ENCODE data around the gene SEMA5B. TPM values are rescaled to one million over a fixed set of nuclear protein-coding genes. Genes with fewer than 3 reads are reported as not detected.

SEMA5B gene
- total and polyA plus RNA-seq, 8 donors, result 0.61 to 9.0 (median 6.4) TPM

Other genes with a start within 250 kb of the SEMA5B start
- 10 to 100 TPM in 1 of 2 donors, 1 to 10 TPM in 1; 8.2 to 15.0 TPM for gene HSPBAP1, start 233.9 kb downstream of the SEMA5B start, total RNA-seq
- gene HSPBAP1, start 233.9 kb downstream of the SEMA5B start, polyA plus RNA-seq (ENCODE audit: insufficient read length in 6 of 6), result 10 to 100 TPM; 11.6 to 16.0 (median 13.1) TPM
- 10 to 100 TPM; 12.3 to 19.2 TPM for gene SLC49A4, start 232.7 kb downstream of the SEMA5B start, total RNA-seq
- 10 to 100 TPM in 5 of 6 donors, 1 to 10 TPM in 1; 9.6 to 11.2 (median 10.7) TPM for gene SLC49A4, start 232.7 kb downstream of the SEMA5B start, polyA plus RNA-seq (ENCODE audit: insufficient read length in 6 of 6)
- gene PDIA5, start 39.3 kb upstream of the SEMA5B start, total RNA-seq, result 10 to 100 TPM; 30.3 to 44.8 TPM
- 10 to 100 TPM; 26.3 to 35.6 (median 28.3) TPM for gene PDIA5, start 39.3 kb upstream of the SEMA5B start, polyA plus RNA-seq (ENCODE audit: insufficient read length in 6 of 6)
- gene SEC22A, start 174.2 kb upstream of the SEMA5B start, total RNA-seq, result 10 to 100 TPM; 15.7 to 18.5 TPM
- gene SEC22A, start 174.2 kb upstream of the SEMA5B start, polyA plus RNA-seq (ENCODE audit: insufficient read length in 6 of 6), result 10 to 100 TPM; 25.6 to 35.9 (median 31.0) TPM

Data from left lung (tissue), 8 donors.